Dedifferentiated amniotic fluid mesenchymal stem cell (primary cell): ENCODE data around the gene KCNK2.

ENCODE experiments used
- DNase-seq: peaks from one replicate; pipeline ENCODE4 v3.0.0-alpha.2; 2016; ENCODE audit errors: extremely low spot score

Gene KCNK2

GRCh38 chr1:215095524-215095923, 13.0 kb downstream of the KCNK2 start:
- DNase-seq, result no peak

- DNase-seq, result no peak
Observed at GRCh38 chr1:215101511-215101910, 19.0 kb downstream of the KCNK2 start.

- DNase-seq, result no peak
Observed at GRCh38 chr1:215104283-215104682, 21.7 kb downstream of the KCNK2 start.

GRCh38 chr1:215106067-215106466, 23.5 kb downstream of the KCNK2 start:
- no peak for DNase-seq

- no peak for DNase-seq
Observed at GRCh38 chr1:215109171-215109570, 26.6 kb downstream of the KCNK2 start.

- DNase-seq, result no peak
Observed at GRCh38 chr1:215111916-215112315, 29.4 kb downstream of the KCNK2 start.

- no peak for DNase-seq
Observed at GRCh38 chr1:215113776-215114153, 31.2 kb downstream of the KCNK2 start.

- DNase-seq, result peak; percentile 52
Observed at GRCh38 chr1:215114154-215114933, 31.8 kb downstream of the KCNK2 start.

GRCh38 chr1:215115760-215116159, 33.2 kb downstream of the KCNK2 start:
- no peak for DNase-seq

- DNase-seq, result no peak
Observed at GRCh38 chr1:215118081-215118480, 35.5 kb downstream of the KCNK2 start.

GRCh38 chr1:215119056-215119455, 36.5 kb downstream of the KCNK2 start:
- DNase-seq, result no peak

- DNase-seq, result no peak
Observed at GRCh38 chr1:215119719-215120365, 37.3 kb downstream of the KCNK2 start.

GRCh38 chr1:215128504-215128903, 46.0 kb downstream of the KCNK2 start:
- no peak for DNase-seq

- no peak for DNase-seq
Observed at GRCh38 chr1:215131291-215131690, 48.8 kb downstream of the KCNK2 start.

- DNase-seq, result no peak
Observed at GRCh38 chr1:215132156-215132555, 49.6 kb downstream of the KCNK2 start.

- no peak for DNase-seq
Observed at GRCh38 chr1:215133532-215133931, 51.0 kb downstream of the KCNK2 start.

- no peak for DNase-seq
Observed at GRCh38 chr1:215137985-215138384, 55.4 kb downstream of the KCNK2 start.

- no peak for DNase-seq
Observed at GRCh38 chr1:215140135-215140534, 57.6 kb downstream of the KCNK2 start.

- no peak for DNase-seq
Observed at GRCh38 chr1:215141460-215141859, 58.9 kb downstream of the KCNK2 start.

GRCh38 chr1:215143497-215143896, 61.0 kb downstream of the KCNK2 start:
- DNase-seq, result no peak

- peak; percentile 43 for DNase-seq
Observed at GRCh38 chr1:215146240-215146975, 63.9 kb downstream of the KCNK2 start.

- no peak for DNase-seq
Observed at GRCh38 chr1:215147024-215147423, 64.5 kb downstream of the KCNK2 start.
